GM18508 (cell line): Measurements from ENCODE around the gene PDCL2.
"Not testable (repeated sequence)": the region's sequence is repeated elsewhere in the genome, so short reads cannot be mapped to it uniquely, and the experiment has no call there.

ENCODE experiments used
- ATAC-seq: cut with Tn5 transposase; IDR thresholded peaks from one replicate; pipeline ENCODE4 v1.9.1; 2021; ENCODE audit warnings: moderate number of reproducible peaks; ENCODE audit not compliant: insufficient read depth, unreplicated experiment

The PDCL2 gene, protein sequence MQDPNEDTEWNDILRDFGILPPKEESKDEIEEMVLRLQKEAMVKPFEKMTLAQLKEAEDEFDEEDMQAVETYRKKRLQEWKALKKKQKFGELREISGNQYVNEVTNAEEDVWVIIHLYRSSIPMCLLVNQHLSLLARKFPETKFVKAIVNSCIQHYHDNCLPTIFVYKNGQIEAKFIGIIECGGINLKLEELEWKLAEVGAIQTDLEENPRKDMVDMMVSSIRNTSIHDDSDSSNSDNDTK

DNA sequence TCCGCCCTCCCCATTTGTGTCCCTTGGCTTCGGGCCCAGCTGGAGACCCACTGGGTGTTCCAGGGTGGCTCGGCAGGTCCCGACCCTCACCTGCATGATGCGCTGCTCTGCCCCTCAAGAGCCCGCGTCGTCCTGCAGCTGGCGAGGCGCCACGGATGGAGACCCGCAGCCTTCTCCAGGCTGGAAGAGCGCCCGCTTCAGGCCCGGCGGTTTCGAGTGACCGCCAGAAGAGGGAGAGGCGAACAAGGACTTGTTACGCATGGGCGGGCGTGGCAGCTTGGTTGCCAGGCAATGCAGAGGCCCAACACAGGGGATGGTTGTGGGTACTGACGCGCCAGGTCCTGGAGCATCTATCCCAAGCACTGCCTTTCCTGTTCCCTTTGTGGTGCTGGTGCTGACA is at the start of gene PDCL2:
Gene PDCL2 (minus strand): TSS at position 232 of the 400 bp plus-strand sequence. CDS start 136 bp downstream, at position 96.
- no peak for ATAC-seq

DNA sequence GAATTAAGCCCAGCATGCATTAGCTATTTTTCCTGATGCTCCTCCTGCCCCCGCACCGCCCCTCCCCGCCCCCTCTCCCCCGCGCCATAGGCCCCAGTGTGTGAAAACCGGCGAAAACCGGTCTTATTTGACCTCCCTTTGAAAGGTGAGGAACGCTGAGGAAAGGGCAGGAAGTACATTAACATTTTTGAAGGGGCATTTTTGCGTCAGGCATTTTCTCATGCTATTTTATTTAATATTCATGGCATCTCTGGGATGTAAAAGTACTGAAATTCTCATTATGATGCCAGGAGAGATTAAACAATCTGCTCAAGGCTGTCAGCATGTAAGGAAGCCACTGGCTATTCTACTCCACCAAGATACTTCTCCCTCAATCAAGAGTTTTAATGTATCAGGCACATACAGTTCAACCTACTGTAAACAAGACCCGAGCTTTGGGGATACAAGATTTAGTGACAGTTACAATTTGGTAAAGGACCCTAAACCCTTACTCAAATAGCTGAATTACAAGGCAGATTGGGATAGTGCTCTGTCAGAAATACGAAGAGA is 45.3 kb upstream of the PDCL2 start:
- no peak for ATAC-seq

DNA sequence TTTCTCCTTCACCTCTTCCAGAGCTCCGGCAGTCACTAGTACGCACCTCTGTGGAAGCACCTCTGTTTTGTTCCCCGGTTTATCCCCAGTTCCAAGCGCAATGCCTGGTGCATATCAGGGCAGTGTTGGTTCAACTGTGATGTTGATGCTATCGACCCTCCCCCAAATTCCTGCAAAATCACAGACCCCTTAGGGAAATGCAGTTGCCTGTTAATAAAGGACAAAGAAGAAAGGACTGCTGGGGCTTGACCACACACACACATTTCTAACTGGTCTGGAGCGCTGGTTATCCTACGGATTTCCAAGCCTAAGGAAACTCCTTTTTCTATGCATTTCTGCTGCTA is 44.6 kb upstream of the PDCL2 start:
- ATAC-seq: no peak

DNA sequence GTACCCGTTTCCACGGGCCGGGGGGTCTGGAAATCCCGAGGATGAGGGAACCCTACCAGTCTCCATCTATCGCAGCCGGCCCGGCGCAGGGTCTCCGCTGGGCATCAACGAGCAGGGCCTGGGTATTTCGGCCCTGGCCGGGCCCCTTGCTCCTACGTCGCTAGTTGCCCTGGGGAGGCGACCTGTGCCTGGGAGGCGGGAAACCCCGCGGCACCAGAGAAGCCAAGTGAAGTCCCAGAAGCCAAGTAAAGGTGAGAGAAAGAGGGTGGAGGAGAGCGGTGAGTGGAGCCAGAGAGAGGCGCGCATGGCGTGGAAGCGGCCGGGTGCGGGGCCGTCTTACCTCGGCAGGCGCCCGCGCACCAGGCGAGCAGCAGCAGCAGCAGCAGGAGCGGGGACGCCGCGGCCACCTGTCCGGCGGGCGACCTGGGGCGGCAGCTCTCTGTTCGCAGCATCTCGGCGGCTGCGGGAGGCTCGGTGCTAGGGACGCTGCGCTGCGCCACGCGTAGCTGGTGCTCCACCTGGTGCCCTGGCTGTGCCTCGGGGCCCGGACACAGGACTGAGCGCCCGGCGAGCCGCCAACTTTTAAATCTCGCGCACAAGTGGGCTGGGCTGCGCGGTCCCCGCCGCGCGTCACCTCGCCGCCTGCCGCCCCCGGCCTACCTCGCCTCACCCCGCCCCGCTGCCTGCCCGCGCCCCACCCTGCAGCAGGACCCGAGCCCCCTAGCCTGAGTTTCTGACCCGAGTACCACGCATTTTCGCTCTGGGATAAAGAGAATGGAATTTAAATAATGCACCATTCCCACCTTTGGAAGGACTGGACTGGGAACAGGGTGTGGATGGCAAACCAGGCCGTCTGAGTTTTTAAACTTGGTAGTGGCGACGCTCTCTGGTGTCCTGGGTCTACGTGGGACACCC is 44.0 kb upstream of the PDCL2 start, which contains the start of gene NMU:
Gene NMU (minus strand): TSS at position 558 of the 915 bp plus-strand sequence. CDS start 106 bp downstream, at position 452.
- no peak for ATAC-seq

DNA sequence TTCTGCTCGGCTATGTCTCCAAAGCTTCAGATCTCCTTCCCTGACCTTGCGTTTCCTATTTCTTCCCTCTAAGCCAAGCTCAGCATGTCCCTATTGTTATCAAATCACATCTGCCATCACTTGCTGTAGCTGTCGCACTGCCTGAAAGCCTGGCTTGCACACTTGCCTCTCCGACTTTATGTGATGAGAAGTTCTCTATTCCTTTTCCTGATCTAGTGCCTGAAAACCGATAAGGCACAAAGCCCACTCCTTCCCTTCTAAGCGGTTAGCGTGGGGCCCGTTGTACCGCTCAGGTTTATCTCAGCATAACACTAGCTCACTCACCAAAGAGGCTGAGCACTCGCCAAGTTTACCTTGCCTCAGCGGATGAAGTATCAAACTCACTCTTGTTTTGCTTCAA is 43.2 kb upstream of the PDCL2 start:
- ATAC-seq: no peak

DNA sequence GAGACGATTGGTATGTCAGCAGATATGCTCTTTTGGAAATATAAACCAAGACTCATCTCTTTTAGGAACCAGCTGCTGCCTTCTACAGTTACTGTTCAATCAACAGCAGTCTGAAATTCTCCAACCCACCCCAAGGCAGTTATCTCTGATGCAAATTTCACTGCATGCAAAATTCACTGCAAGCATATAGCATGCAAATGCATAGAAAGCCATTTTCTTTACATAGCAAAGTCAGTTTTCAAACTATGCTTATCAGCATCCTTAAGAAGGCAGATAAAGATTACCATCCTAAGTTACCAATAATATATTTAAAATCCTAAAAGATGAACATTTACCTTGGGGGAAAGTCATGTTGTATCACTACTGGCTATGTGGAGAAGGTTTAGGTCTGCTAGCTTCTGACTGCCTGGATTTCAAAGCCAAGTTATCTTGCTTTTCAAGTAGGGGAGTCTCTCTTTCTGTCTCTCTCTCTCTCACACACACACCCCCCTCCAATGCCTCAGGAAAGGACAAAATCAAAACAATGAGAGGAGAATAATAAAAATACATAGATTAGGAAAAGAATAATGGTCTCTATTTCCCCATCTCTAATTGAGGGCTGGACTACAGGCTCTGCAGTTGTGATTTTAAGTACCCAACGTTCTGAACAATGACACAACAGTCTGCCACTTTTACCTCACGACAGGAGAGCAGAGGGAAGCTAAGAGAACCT is 42.5 kb upstream of the PDCL2 start:
- no peak for ATAC-seq

DNA sequence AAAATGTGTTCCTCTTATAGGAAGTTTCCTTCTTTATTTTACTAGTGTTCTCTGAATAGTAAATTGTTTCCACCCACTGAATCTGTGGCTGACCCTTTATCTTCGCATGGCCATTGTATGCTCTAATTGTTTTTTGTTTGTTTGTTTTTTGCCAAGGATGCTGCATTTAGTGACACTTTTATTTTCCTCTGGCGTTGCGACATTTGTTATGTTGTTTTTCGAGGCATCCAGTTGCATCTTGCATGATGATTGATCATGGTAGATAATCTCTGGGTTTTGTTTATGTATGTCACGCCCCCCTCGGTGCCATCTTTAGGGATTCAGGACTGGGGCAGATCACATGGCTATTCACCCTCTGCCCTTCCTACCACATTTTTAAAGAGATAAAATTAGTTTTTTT is 41.9 kb upstream of the PDCL2 start:
- ATAC-seq: no peak

DNA sequence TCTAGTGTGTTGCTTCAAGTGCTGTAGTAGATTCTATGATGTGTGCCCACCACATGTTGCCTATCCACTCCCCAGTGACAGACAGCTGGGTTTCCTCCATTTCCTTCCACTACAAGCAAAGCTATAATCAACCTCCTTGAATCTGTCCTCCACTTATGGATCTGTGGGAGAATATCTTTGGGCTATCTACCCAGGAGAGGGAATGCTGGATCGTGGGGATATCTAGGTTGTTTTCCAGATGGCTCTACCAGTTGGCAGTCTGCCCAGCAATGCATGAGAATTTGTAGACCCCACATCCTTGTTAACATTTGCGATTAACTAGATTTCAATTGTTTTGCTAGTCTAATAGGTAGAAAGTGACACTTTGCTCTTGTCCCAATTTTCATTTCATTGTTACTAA is 33.8 kb upstream of the PDCL2 start:
- no peak for ATAC-seq

DNA sequence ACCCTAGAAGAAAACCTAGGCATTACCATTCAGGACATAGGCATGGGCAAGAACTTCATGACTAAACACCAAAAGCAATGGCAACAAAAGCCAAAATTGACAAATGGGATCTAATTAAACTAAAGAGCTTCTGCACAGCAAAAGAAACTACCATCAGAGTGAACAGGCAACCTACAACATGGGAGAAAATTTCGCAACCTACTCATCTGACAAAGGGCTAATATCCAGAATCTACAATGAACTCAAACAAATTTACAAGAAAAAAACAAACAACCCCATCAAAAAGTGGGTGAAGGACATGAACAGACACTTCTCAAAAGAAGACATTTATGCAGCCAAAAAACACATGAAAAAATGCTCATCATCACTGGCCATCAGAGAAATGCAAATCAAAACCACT is 32.0 kb upstream of the PDCL2 start:
- not testable (repeated sequence) for ATAC-seq

DNA sequence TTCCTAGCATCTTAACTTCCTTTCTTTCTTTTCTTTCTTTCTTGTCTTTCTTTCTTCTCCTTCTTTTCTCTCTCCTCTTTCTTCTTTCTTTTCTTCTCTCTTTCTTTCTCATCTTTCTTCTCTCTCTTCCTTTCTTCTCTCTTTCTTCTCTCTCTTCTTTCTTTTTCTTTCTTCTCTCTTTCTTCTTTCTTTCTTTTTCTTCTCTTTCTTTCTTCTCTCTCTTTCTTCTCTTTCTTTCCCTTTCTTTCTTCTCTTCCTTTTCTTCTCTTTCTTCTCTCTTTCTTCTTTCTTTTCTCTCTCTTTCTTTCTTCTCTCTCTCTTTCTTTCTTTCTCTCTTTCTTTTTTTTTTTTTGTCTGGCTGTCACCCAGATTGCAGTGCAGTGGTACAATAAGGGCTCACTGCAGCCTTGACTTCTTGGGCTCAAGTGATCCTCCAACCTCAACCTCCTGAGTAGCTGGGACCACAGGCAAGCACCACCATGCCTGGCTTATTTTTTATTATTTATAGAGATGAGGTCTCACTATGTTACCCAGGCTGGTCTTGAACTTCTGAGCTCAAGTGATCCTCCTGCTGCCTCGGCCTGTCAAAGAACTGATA is 26.6 kb upstream of the PDCL2 start:
- ATAC-seq: no peak

DNA sequence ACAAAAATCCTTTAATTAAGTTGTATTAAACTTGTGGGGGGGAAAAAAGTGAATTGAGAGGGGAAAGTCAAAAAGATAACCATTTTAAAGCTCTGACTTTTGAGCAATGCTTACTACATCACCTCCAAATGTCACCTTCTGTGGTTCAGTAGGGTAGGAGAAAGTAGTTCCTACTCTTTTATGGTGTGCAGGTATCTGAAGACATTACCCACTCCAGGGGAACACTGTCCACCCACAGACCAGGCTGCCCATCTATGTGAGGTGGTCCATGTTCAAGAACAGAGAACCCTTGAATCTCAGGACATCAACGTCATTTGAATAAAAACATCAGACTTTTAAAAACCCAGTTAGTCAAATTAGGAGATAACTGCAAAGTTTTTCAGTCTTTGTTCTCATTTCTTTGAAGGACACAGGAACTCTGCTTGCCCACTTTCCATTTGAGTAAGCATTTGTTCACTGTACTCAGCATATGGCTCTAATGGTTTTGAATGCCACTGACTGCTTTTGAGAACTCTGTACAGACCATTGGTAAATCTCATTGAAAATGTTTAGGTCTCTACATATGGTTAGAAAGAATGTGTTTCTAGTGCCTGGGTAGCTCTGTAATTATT is 25.6 kb upstream of the PDCL2 start:
- peak; percentile 96 for ATAC-seq

DNA sequence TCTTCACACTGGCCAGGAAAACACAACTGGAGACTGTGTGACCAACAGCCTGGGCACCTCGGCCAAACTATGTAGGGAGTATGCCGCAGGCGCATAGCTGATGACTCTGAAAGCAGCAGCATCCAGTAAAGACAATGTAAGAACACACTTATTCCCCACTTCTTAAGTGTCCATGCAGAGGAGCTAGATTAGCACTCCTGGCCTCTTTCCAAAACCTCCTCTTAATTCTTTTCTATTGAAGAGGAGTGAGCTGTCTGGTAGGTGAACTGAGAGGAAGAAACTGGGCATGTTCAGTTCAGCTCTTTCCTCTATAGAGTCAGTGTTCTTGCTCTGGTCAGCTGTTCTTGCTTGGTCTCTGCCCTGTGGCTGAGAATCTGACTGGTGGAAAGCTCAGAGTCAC is 23.0 kb upstream of the PDCL2 start:
- ATAC-seq: no peak

DNA sequence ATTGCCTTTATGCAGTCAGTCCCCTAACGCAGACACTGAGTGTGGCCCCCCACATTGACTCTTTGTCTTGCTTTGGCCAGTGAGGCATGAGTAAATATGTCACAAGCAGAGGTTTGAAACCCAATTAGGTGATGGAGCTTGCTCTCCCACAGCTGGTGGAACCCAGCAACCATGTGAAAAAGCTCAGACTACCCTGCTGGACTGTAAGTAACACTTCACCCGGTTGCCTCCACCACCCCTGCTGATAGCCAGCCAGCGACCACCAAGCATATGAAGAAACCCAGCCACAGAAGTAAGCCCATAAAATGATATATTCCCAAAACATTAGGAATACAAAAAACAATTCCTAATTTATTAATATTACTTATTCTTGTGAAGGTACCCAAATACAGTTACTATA is 21.6 kb upstream of the PDCL2 start:
- ATAC-seq: no peak

DNA sequence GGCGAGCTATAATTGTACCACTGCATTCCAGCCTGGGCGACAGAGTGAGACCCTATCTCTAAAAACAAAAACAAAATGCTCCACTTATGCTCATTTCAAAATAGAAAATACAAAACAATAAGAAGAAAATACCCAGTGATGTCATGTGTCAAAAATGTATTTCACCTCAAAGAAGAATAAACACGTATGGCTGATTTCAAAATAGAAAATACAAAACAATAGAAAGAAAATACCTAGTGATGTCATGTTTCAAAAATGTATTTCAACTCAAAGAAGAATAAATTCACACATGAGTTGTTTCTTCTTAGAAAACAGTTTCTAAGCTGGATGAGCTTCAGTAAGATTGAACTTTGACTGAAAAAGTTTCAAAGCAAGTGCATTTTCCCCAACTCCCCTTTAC is 20.3 kb upstream of the PDCL2 start:
- ATAC-seq: no peak

DNA sequence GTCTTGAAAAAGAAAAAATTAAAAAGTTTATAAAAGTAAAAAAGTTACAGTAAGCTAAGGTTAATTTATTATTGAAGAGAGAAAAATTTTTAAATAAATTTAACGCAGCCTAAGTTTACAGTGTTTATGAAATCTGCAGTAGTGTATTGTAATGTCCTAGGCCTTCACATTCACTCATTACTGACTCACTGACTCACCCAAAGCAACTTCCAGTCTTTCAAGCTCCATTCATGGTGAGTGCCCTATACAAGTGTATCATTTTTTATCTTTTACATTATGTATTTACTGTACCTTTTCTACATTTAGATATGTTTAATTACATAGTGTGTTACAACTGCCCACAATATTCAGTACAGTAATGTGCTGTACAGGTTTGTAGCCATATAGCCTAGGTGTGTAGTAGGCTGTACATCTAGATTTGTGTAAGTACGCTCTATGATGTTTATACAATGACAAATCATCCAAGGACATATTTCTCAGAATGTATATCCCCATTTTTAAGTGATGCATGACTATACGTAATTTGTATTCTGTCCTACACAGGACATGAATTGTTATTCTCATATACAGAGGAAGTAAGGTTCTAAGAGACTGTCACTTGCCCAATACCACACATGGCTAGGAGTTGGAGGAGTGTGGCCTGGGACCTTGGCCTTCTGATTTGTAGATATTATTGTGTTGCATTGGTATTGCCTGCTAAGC is 19.5 kb upstream of the PDCL2 start:
- no peak for ATAC-seq

DNA sequence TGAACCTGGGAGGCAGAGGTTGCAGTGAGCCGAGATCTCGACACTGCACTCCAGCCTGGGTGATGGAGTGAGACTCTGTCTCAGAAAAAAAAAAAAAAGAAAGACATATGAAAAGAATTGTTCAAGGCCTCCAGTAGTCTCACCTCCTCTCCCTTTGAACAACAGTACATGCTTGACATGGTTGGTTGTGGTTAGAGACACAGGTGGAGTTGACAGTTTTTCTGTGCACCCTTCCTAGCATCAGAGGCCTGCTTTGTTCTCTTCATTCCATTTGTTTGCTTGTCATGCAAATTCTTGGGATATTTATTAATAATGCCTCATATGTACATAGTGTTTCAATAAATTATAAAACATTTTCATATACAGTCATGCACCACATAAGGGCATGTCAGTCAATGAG is 18.3 kb upstream of the PDCL2 start:
- ATAC-seq: no peak

DNA sequence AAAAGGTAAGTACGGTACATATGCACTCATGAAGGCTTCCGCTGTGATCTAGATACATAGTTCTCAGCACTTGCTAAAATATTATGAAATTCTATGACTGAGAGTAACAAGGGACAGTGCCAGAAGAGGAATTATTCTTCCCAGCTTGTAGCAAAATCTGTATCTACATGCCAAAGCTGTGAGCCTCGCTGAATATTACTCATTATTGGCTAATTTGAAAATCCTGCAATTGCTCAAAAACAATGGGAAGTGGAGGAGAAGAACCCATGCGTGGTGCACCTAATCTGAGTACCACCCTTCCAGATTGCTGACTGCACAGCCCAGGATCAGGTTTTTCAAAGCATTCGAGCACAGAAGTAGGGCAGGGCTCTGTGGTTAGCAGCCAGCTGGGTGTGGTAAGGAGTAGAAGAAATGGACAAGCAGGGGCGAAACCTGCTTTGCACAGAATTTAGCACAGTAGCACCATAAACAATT is 17.4 kb upstream of the PDCL2 start:
- no peak for ATAC-seq

DNA sequence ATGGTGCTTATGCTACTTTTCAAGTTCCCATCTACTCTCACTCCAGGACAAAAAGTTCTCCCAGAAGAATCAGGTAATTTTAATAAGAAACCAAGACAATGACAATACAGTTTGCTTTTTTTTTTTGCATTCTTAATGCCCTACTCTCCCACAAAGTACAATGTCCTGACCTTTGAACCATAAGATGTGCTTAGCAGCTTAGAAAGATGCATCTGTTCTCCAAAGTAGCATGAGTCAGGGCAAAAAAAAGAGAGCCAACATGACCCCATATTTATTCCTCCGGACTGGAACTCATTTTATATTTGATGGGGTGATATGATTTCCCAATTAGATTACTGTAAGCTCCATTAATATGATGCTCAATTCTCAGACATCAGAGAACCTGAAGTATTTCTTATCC is 16.5 kb upstream of the PDCL2 start:
- ATAC-seq: no peak

DNA sequence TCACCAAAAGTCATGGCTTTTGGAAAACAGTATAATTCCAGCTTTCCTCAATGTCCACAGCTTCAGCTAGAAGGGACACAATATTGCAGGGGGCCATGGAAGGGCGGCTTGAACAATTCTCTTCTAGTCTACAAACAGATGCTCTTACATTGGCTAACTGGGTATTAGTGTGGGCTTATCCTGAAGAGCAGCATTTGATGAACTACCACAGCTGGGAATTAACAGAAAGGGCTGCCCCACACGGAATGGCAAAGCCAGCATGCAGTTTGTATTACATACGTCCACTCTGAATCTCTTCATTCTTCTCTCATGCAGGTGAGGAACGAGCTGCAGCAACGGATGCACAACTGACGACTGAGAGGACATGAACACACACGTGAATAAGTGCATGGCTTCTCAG is 13.0 kb upstream of the PDCL2 start:
- ATAC-seq: no peak
